Measurements from ENCODE around the gene UBALD2.
A peak's percentile ranks its signal among the peaks of the same experiment; 100 is the strongest.
"Not testable (repeated sequence)": the region's sequence is repeated elsewhere in the genome, so short reads cannot be mapped to it uniquely, and the experiment has no call there.

Gene UBALD2

GRCh38 chr17:76277300-76278267, 12.4 kb downstream of the UBALD2 start:
- DNase-seq (ENCODE audit: low read depth, low spot score), result no peak

GRCh38 chr17:76278268-76278908, 13.2 kb downstream of the UBALD2 start:
- no peak for DNase-seq (ENCODE audit: low read depth, low spot score)

GRCh38 chr17:76278952-76279741, 14.0 kb downstream of the UBALD2 start:
- DNase-seq (ENCODE audit: low read depth, low spot score), result peak; percentile 46

GRCh38 chr17:76279742-76280287, 14.7 kb downstream of the UBALD2 start:
- DNase-seq (ENCODE audit: low read depth, low spot score), result no peak

- no peak for DNase-seq (ENCODE audit: low read depth, low spot score)
These were observed 15.5 kb downstream of the UBALD2 start for GRCh38 chr17:76280650-76281049.

- no peak for DNase-seq (ENCODE audit: low read depth, low spot score)
These were observed 16.6 kb downstream of the UBALD2 start for GRCh38 chr17:76281573-76282371.

GRCh38 chr17:76292567-76292966, 27.4 kb downstream of the UBALD2 start:
- no peak for DNase-seq (ENCODE audit: low read depth, low spot score)

- no peak for DNase-seq (ENCODE audit: low read depth, low spot score)
These were observed 28.0 kb downstream of the UBALD2 start for GRCh38 chr17:76293106-76293505.

GRCh38 chr17:76296186-76296585, 31.0 kb downstream of the UBALD2 start:
- DNase-seq (ENCODE audit: low read depth, low spot score), result no peak

- DNase-seq (ENCODE audit: low read depth, low spot score), result no peak
These were observed 31.7 kb downstream of the UBALD2 start for GRCh38 chr17:76296889-76297288.

GRCh38 chr17:76297436-76297835, 32.3 kb downstream of the UBALD2 start:
- no peak for DNase-seq (ENCODE audit: low read depth, low spot score)

- DNase-seq (ENCODE audit: low read depth, low spot score), result no peak
These were observed 39.3 kb downstream of the UBALD2 start for GRCh38 chr17:76304226-76305134.

GRCh38 chr17:76305135-76305454, 39.9 kb downstream of the UBALD2 start:
- not testable (repeated sequence) for DNase-seq (ENCODE audit: low read depth, low spot score)

- DNase-seq (ENCODE audit: low read depth, low spot score), result no peak
These were observed 42.3 kb downstream of the UBALD2 start for GRCh38 chr17:76307299-76307965.

- no peak for DNase-seq (ENCODE audit: low read depth, low spot score)
These were observed 42.8 kb downstream of the UBALD2 start, which contains the start of gene QRICH2 for GRCh38 chr17:76307966-76308338. QRICH2 (minus strand) TSS chr17:76308276; CDS start chr17:76307998, 278 bp downstream.

- no peak for DNase-seq (ENCODE audit: low read depth, low spot score)
These were observed 44.3 kb downstream of the UBALD2 start for GRCh38 chr17:76309461-76309860.

GRCh38 chr17:76312735-76313134, 47.6 kb downstream of the UBALD2 start:
- no peak for DNase-seq (ENCODE audit: low read depth, low spot score)

GRCh38 chr17:76314392-76315227, 49.5 kb downstream of the UBALD2 start:
- DNase-seq (ENCODE audit: low read depth, low spot score), result no peak

Data from smooth muscle cell of the brain vasculature (primary cell).